Loucy (cell line): ENCODE results near the gene CALU.

ENCODE experiments used
- EZH2phosphoT487 ChIP-seq: fragments of 200-600 bp; IDR thresholded peaks from 2 replicates; pipeline ENCODE4 v1.6.1; 2018; ENCODE audit warnings: antibody characterized with exemption, mild to moderate bottlenecking, moderate library complexity, borderline replicate concordance
- TF ChIP-seq, protein P1 (sequence below): fragments of 200-600 bp; sonication (generic); conservative IDR thresholded peaks from 2 replicates; pipeline ENCODE4 v1.5.1; 2014; ENCODE audit warnings: mild to moderate bottlenecking, antibody characterized with exemption, low read length

DNA sequence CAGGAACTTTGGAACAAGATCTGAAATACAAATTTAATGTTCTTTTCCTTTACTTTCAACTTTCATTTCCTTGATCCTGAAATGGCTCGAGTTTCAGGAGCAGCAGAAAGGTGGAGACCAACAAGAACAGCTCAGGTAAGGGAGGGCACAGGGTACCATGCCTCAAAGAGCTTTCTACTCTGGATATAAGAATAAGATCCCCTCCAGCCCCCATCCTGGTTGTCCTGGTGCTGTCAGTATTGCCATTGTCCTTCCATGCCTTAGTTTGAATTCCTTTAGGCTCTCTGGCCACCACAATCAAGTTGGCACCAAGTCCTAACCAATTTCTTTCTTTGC, 12.5 kb upstream of the CALU start:
- TF ChIP-seq, protein P1, sequence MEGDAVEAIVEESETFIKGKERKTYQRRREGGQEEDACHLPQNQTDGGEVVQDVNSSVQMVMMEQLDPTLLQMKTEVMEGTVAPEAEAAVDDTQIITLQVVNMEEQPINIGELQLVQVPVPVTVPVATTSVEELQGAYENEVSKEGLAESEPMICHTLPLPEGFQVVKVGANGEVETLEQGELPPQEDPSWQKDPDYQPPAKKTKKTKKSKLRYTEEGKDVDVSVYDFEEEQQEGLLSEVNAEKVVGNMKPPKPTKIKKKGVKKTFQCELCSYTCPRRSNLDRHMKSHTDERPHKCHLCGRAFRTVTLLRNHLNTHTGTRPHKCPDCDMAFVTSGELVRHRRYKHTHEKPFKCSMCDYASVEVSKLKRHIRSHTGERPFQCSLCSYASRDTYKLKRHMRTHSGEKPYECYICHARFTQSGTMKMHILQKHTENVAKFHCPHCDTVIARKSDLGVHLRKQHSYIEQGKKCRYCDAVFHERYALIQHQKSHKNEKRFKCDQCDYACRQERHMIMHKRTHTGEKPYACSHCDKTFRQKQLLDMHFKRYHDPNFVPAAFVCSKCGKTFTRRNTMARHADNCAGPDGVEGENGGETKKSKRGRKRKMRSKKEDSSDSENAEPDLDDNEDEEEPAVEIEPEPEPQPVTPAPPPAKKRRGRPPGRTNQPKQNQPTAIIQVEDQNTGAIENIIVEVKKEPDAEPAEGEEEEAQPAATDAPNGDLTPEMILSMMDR = no peak
- no peak for TF ChIP-seq EZH2phosphoT487
